HepG2 (cell line): ENCODE results near the gene MTCH1. TPM values are rescaled to one million over a fixed set of nuclear protein-coding genes. Genes with fewer than 3 reads are reported as not detected.

Experiments
- ATAC-seq: fragments of 200-7000 bp; cut with Tn5 transposase; 3 replicates; pipeline ENCODE4 v1.9.1; 2020; ENCODE audit warnings: mild to moderate bottlenecking, moderate library complexity
- BruUV-seq: library from RNA; stranded (reverse); fragments of 400-500 nt; replicated peaks from 2 replicates; lab custom pipeline; 2021; lab: Mats Ljungman, UMichigan
- CTCF ChIA-PET: fragments of 300-600 bp; formaldehyde crosslinking; extraction: SDS; loops from one replicate; lab custom pipeline; 2021; ENCODE audit warnings: low total read pairs, inconsistent platforms, low intra/inter-chr PET ratio; lab: Yijun Ruan, JAX
- POLR2A ChIA-PET: fragments of 350-600 bp; sonication (Branson Sonifier 250); formaldehyde crosslinking; loops from one replicate; lab custom pipeline; 2020; ENCODE audit warnings: antibody characterized with exemption, inconsistent platforms; lab: Yijun Ruan, JAX
- DNase-seq: peaks from one replicate; pipeline ENCODE4 v3.0.0-alpha.2; 2015; ENCODE audit warnings: low spot score
- FAIRE-seq: peaks from 3 replicates; lab custom pipeline; 2011; peaks lifted over from hg19 to GRCh38; lab: Jason Lieb, UNC
- H2AFZ ChIP-seq: one replicate; pipeline ENCODE4 v1.6.1; 2011; ENCODE audit warnings: low read length, inconsistent platforms
- H3K27ac ChIP-seq: fragments of 300-600 bp; 3 replicates; pipeline ENCODE4 v1.8.0; 2011; ENCODE audit warnings: mixed run types, mild to moderate bottlenecking, mixed read lengths, low read length, inconsistent platforms; ENCODE audit not compliant: insufficient read depth; ENCODE audit errors: extremely low read length
- H3K27me3 ChIP-seq, 2 experiments: fragments of 200-600 bp in 1 of 2; 2 replicates in 1 of 2; 3 replicates in 1 of 2; pipeline versions ENCODE4 v1.6.0 to v1.8.0; 2011; ENCODE audit warnings: low read length in 2 of 2, mild to moderate bottlenecking in 2 of 2, moderate library complexity in 2 of 2, inconsistent platforms in 1 of 2; ENCODE audit not compliant: insufficient read depth in 2 of 2, control insufficient read depth in 1 of 2
- H3K36me3 ChIP-seq, 2 experiments: fragments of 200-600 bp in 1 of 2; replicated peaks in 1 of 2; 2 replicates in 1 of 2; 3 replicates in 1 of 2; pipeline versions ENCODE4 v1.5.1 to v1.8.0; 2011; ENCODE audit warnings: low read length in 2 of 2, inconsistent platforms in 1 of 2; ENCODE audit not compliant: insufficient read depth in 2 of 2, control insufficient read depth in 1 of 2
- H3K4me1 ChIP-seq: 2 replicates; pipeline ENCODE4 v1.5.1; 2012; ENCODE audit warnings: low read length, inconsistent platforms; ENCODE audit not compliant: insufficient read depth
- H3K4me2 ChIP-seq: 2 replicates; pipeline ENCODE4 v1.6.0; 2011; ENCODE audit warnings: low read depth, low read length, inconsistent platforms
- H3K4me3 ChIP-seq, 3 experiments: fragments of 200-600 bp in 1 of 3; sonication (generic), shearing (Covaris generic) in 1 of 3; replicated peaks in 1 of 3; 2 replicates each; pipeline ENCODE4 v1.5.1; 2011 to 2016; ENCODE audit warnings: low read length in 3 of 3, inconsistent platforms in 2 of 3, low read depth in 2 of 3, mild to moderate bottlenecking in 2 of 3, control low read depth in 1 of 3, mixed read lengths in 1 of 3; ENCODE audit not compliant: insufficient read depth in 1 of 3
- H3K79me2 ChIP-seq: one replicate; pipeline ENCODE4 v1.6.1; 2011; ENCODE audit warnings: low read length, inconsistent platforms; ENCODE audit not compliant: insufficient read depth
- H3K9ac ChIP-seq: 2 replicates; pipeline ENCODE4 v1.6.0; 2011; ENCODE audit warnings: mild to moderate bottlenecking, low read depth, low read length, inconsistent platforms; ENCODE audit not compliant: insufficient read depth
- H3K9me3 ChIP-seq: 2 replicates; pipeline ENCODE4 v1.5.1; 2012; ENCODE audit warnings: mild to moderate bottlenecking, low read length
- H4K20me1 ChIP-seq: 2 replicates; pipeline ENCODE4 v1.6.0; 2011; ENCODE audit warnings: inconsistent platforms, mild to moderate bottlenecking, low read length, moderate library complexity; ENCODE audit not compliant: insufficient read depth
- ATRX ChIP-seq: sonication (generic); formaldehyde crosslinking; IDR thresholded peaks from 2 replicates; pipeline ENCODE4 v1.4.0; 2020; ENCODE audit warnings: missing genetic modification reagents, borderline replicate concordance
- BORCS8-MEF2B ChIP-seq: sonication (generic); formaldehyde crosslinking; IDR thresholded peaks from 2 replicates; pipeline ENCODE4 v1.8.0; 2022; ENCODE audit warnings: mild to moderate bottlenecking, missing genetic modification reagents
- FOXO1 ChIP-seq: sonication (generic); formaldehyde crosslinking; IDR thresholded peaks from 2 replicates; pipeline ENCODE4 v1.4.0; 2020; ENCODE audit warnings: missing genetic modification reagents
- KLF13 ChIP-seq: sonication (generic); formaldehyde crosslinking; IDR thresholded peaks from 2 replicates; pipeline ENCODE4 v1.4.0; 2020; ENCODE audit warnings: mild to moderate bottlenecking, missing genetic modification reagents
- KLF9 ChIP-seq: IDR thresholded peaks from 2 replicates; pipeline ENCODE4 v1.6.1; 2016; ENCODE audit warnings: low read depth
- MXD1 ChIP-seq: sonication (generic); formaldehyde crosslinking; IDR thresholded peaks from 2 replicates; pipeline ENCODE4 v1.4.0; 2020; ENCODE audit warnings: mild to moderate bottlenecking, missing genetic modification reagents
- NFE2 ChIP-seq: sonication (generic); formaldehyde crosslinking; IDR thresholded peaks from 2 replicates; pipeline ENCODE4 v1.4.0; 2020; ENCODE audit warnings: missing genetic modification reagents
- SCMH1 ChIP-seq: sonication (generic); formaldehyde crosslinking; IDR thresholded peaks from 2 replicates; pipeline ENCODE4 v1.9.0; 2021; ENCODE audit warnings: missing genetic modification reagents, mild to moderate bottlenecking, borderline replicate concordance
- TSC22D2 ChIP-seq: sonication (generic); formaldehyde crosslinking; IDR thresholded peaks from 2 replicates; pipeline ENCODE4 v1.5.1; 2020; ENCODE audit warnings: missing genetic modification reagents, mild to moderate bottlenecking, borderline replicate concordance
- XRCC5 ChIP-seq: fragments of 200-400 bp; formaldehyde crosslinking; optimal IDR thresholded peaks from 2 replicates; pipeline ENCODE3; 2017; ENCODE audit warnings: mild to moderate bottlenecking, low read length
- ZNF263 ChIP-seq: sonication (generic); formaldehyde crosslinking; IDR thresholded peaks from 2 replicates; pipeline ENCODE4 v1.4.0; 2020; ENCODE audit warnings: missing genetic modification reagents
- ZNF317 ChIP-seq: sonication (generic); formaldehyde crosslinking; IDR thresholded peaks from 2 replicates; pipeline ENCODE4 v1.5.0; 2020; ENCODE audit warnings: mild to moderate bottlenecking, missing genetic modification reagents
- ZNF747 ChIP-seq: sonication (generic); formaldehyde crosslinking; IDR thresholded peaks from 2 replicates; pipeline ENCODE4 v1.8.1; 2023; ENCODE audit warnings: missing genetic modification reagents, mild to moderate bottlenecking, borderline replicate concordance
- WGBS: methylation state at CpG from one replicate; pipeline ENCODE4 v1.1.6; 2017; ENCODE audit warnings: low lambda C conversion rate; 5-methylcytosine and 5-hydroxymethylcytosine counted together
- in situ Hi-C: cut with HindIII; loops from 2 replicates; pipeline ENCODE4 v1.10.0; 2017; ENCODE audit warnings: low pct_unique_long_range_greater_than_20kb; ENCODE audit not compliant: extremely low pct_ligation_motif_present
- intact Hi-C: fragments of 100-400 bp; cut with micrococcal nuclease; formaldehyde crosslinking; loops from one replicate; pipeline ENCODE4 v1.10.0; 2022; ENCODE audit not compliant: unreplicated experiment
- polyA plus RNA-seq, 8 experiments: library from polyadenylated mRNA; depleted of rRNA in 3 of 8; stranded (reverse) in 7 of 8; unstranded in 1 of 8; fragments of >200 nt; fragmentation: Illumina TruSeq in 4 of 8; extraction: Trizol in 4 of 8; gene quantifications; 2 replicates each; pipeline versions ENCODE4 v1.2.1 to v1.2.3, GENCODE V29; 2011 to 2016; ENCODE audit warnings: low read depth in 4 of 8, missing spikeins in 1 of 8, mixed read lengths in 1 of 8; ENCODE audit not compliant: insufficient read depth in 1 of 8
- total RNA-seq, 5 experiments: library from RNA; depleted of rRNA; stranded (reverse); fragments of >200 nt; fragmentation: Illumina TruSeq; extraction: Trizol; gene quantifications; 2 replicates each; pipeline ENCODE4 v1.2.3, GENCODE V29; 2016; ENCODE audit warnings: low read depth in 1 of 5
- TF ChIP-seq, protein P1 (sequence below): fragments of 450-650 bp; IDR thresholded peaks from 2 replicates; pipeline ENCODE4 v1.6.1; 2017

The MTCH1 gene
- total and polyA plus RNA-seq, 2 of the 13 experiments (the other 11 are each of a cell fraction or from before 2014, with no cell fraction given): 86.2 to 144 TPM

GRCh38 chr6:36937896-36938295 lies 48.1 kb downstream of the MTCH1 start:
- CTCF ChIA-PET: no interaction called here
- Histone ChIP-seq H2AFZ (no peak overlapping the region), H3K9me3 (no peaks in the 10 kb centered on the region), H3K36me3 (no peaks in the 10 kb centered on the region), H3K4me2 (no peak overlapping the region), H3K4me1 (no peaks in the 10 kb centered on the region), H4K20me1 (no peaks in the 10 kb centered on the region), H3K79me2 (no peaks in the 10 kb centered on the region), H3K4me3 (no peak overlapping the region), H3K9ac (no peak overlapping the region), H3K27me3 (peaks cover 1 to 34% of the 10 kb centered on the region in 2 experiments; a peak in 4 of 5 replicates), H3K27ac (no peak overlapping the region)
- FAIRE-seq (no peak), DNase-seq (no peak), ATAC-seq (no peak)
- in situ Hi-C loops (no loop called here), intact Hi-C loops (no loop called here)
- 25% methylated on average over 6 of the region's 6 CpGs for WGBS
- TF ChIP-seq FOXO1 (CRISPR knock-in tag) (no peak), XRCC5 (no peak), ZNF263 (CRISPR knock-in tag) (no peak), TSC22D2 (no peak)
- BruUV-seq: no TSS peak
- POLR2A ChIA-PET: interaction anchor here (0.6 kb wide), 1 partner anchor 47 kb away, joined by 3 read pairs; no protein-coding TSS in a partner anchor

GRCh38 chr6:36936824-36937223 lies 49.2 kb downstream of the MTCH1 start:
- Histone ChIP-seq H3K9me3 (no peaks in the 10 kb centered on the region), H3K27me3 (peaks cover 1 to 34% of the 10 kb centered on the region in 2 experiments; a peak in 4 of 5 replicates), H3K36me3 (no peaks in the 10 kb centered on the region), H3K4me2 (no peak overlapping the region), H3K9ac (no peak overlapping the region), H3K79me2 (no peaks in the 10 kb centered on the region), H4K20me1 (no peaks in the 10 kb centered on the region), H3K27ac (no peak overlapping the region), H2AFZ (no peak overlapping the region), H3K4me1 (no peaks in the 10 kb centered on the region)
- DNase-seq (no peak), ATAC-seq (no peak), FAIRE-seq (no peak)
- intact Hi-C loops: no loop called here
- in situ Hi-C loops: no loop called here
- WGBS: 73% methylated on average over 5 of the region's 5 CpGs
- TF ChIP-seq KLF9 (CRISPR knock-in tag) (no peak), ZNF317 (CRISPR knock-in tag) (no peak), ATRX (CRISPR knock-in tag) (no peak), SCMH1 (CRISPR knock-in tag) (no peak), ZNF747 (no peak), BORCS8-MEF2B (no peak), NFE2 (CRISPR knock-in tag) (no peak), MXD1 (CRISPR knock-in tag) (no peak), KLF13 (CRISPR knock-in tag) (no peak)
- TF ChIP-seq, protein P1, sequence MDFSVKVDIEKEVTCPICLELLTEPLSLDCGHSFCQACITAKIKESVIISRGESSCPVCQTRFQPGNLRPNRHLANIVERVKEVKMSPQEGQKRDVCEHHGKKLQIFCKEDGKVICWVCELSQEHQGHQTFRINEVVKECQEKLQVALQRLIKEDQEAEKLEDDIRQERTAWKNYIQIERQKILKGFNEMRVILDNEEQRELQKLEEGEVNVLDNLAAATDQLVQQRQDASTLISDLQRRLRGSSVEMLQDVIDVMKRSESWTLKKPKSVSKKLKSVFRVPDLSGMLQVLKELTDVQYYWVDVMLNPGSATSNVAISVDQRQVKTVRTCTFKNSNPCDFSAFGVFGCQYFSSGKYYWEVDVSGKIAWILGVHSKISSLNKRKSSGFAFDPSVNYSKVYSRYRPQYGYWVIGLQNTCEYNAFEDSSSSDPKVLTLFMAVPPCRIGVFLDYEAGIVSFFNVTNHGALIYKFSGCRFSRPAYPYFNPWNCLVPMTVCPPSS: no peak
- TF ChIP-seq, all 625 proteins: peak for 0
- POLR2A ChIA-PET: no interaction called here
- H3K4me3 ChIP-seq: no peak overlapping the region
- CTCF ChIA-PET: no interaction called here
- no TSS peak for BruUV-seq
